ENCODE measurements around the gene TAC3. TPM values are rescaled to one million over a fixed set of nuclear protein-coding genes. Genes with fewer than 3 reads are reported as not detected.

Gene TAC3
- total RNA-seq, 6 experiments from 2014 or later: not detected

DNA sequence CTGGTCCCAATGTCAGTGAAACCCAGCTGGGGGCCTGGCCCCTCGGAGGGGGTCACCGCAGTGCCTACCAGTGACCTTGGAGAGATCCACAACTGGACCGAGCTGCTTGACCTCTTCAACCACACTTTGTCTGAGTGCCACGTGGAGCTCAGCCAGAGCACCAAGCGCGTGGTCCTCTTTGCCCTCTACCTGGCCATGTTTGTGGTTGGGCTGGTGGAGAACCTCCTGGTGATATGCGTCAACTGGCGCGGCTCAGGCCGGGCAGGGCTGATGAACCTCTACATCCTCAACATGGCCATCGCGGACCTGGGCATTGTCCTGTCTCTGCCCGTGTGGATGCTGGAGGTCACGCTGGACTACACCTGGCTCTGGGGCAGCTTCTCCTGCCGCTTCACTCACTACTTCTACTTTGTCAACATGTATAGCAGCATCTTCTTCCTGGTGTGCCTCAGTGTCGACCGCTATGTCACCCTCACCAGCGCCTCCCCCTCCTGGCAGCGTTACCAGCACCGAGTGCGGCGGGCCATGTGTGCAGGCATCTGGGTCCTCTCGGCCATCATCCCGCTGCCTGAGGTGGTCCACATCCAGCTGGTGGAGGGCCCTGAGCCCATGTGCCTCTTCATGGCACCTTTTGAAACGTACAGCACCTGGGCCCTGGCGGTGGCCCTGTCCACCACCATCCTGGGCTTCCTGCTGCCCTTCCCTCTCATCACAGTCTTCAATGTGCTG is 21.0 kb downstream of the TAC3 start:
- Mint-ChIP-seq H3K4me3 (no peak overlapping the region), H3K27me3 (ENCODE audit: insufficient read depth) (peaks cover 7% of the 10 kb centered on the region), H3K36me3 (ENCODE audit: low read depth) (peaks cover 4% of the 10 kb centered on the region; the same call in 1 of the 2 replicates), H3K27ac (no peak overlapping the region), H3K4me1 (ENCODE audit: low read depth) (peaks cover 24% of the 10 kb centered on the region), H3K9me3 (no peaks in the 10 kb centered on the region)
- no peak for DNase-seq
- TF ChIP-seq CTCF (IDR thresholded peaks at IDR 0.05): no peak

GRCh38 chr12:56994231-56994746 is 22.0 kb downstream of the TAC3 start:
- peaks cover 4% of the 10 kb centered on the region; the same call in 1 of the 2 replicates for H3K36me3 Mint-ChIP-seq (ENCODE audit: low read depth)
- no peak overlapping the region for H3K27ac Mint-ChIP-seq
- TF ChIP-seq CTCF (IDR thresholded peaks at IDR 0.05): no peak
- peaks cover 24% of the 10 kb centered on the region for H3K4me1 Mint-ChIP-seq (ENCODE audit: low read depth)
- DNase-seq: no peak
- no peaks in the 10 kb centered on the region for H3K9me3 Mint-ChIP-seq
- peaks cover 7% of the 10 kb centered on the region for H3K27me3 Mint-ChIP-seq (ENCODE audit: insufficient read depth)
- H3K4me3 Mint-ChIP-seq: no peak overlapping the region

GRCh38 chr12:56993346-56993745 is 23.0 kb downstream of the TAC3 start:
- peaks cover 2% of the 10 kb centered on the region; the same call in 1 of the 2 replicates for H3K36me3 Mint-ChIP-seq (ENCODE audit: low read depth)

DNA sequence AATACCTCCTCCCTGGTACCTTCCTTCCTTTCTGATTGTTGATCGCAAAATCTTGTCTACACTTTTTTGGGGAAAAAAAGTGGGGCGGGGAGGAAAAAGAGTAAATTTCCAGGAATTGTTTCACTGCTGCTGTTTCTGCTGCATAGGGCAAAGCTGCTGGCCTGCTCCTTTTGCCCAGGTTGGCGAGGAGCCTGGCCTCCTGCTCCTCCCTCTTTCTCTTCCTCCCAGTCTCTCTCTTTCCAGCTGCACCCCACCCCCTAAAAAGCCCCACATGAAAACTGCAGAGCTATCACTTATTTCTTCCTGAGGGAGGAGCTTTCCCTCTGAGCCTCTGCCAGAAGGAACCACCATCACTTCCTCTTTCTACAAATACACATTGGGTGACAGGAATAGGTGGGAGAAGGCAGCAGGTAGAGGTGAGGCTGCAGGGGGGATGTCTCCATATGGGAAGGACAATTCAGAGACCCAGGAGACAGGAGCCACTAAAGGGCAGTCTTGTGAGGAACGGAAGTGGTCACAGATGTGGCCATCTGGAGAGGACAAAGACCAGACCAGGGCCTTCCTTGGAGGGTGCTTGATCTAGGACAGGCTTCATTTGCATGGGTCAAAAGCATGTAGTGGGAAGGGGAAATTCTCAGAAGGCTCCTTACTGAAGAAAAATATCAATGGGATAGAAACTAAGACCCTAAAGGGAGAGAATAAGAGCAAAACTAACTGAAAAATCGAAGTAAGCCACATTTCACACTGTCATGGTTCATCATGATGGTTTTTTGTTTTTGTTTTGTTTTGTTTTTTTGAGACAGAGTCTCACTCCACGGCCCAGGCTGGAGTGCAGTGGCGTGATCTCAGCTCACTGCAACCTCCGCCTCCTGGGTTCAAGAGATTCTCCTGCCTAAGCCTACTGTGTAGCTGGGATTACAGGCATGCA is 24.7 kb downstream of the TAC3 start:
- Mint-ChIP-seq H3K9me3 (no peaks in the 10 kb centered on the region), H3K4me3 (no peak overlapping the region), H3K4me1 (ENCODE audit: low read depth) (peaks cover 36% of the 10 kb centered on the region), H3K27ac (no peak overlapping the region), H3K36me3 (ENCODE audit: low read depth) (no peaks in the 10 kb centered on the region; the same call in 1 of the 2 replicates), H3K27me3 (ENCODE audit: insufficient read depth) (peaks cover 10% of the 10 kb centered on the region)
- no peak for TF ChIP-seq CTCF (IDR thresholded peaks at IDR 0.05)
- no peak for DNase-seq

More at GRCh38 chr12:56993346-56993745, 23.0 kb downstream of the TAC3 start:
- Mint-ChIP-seq H3K27me3 (ENCODE audit: insufficient read depth) (peaks cover 5% of the 10 kb centered on the region), H3K9me3 (no peaks in the 10 kb centered on the region), H3K27ac (no peak overlapping the region), H3K4me1 (ENCODE audit: low read depth) (peaks cover 28% of the 10 kb centered on the region), H3K4me3 (no peak overlapping the region)
- no peak for TF ChIP-seq CTCF (IDR thresholded peaks at IDR 0.05)
- DNase-seq: no peak

DNA sequence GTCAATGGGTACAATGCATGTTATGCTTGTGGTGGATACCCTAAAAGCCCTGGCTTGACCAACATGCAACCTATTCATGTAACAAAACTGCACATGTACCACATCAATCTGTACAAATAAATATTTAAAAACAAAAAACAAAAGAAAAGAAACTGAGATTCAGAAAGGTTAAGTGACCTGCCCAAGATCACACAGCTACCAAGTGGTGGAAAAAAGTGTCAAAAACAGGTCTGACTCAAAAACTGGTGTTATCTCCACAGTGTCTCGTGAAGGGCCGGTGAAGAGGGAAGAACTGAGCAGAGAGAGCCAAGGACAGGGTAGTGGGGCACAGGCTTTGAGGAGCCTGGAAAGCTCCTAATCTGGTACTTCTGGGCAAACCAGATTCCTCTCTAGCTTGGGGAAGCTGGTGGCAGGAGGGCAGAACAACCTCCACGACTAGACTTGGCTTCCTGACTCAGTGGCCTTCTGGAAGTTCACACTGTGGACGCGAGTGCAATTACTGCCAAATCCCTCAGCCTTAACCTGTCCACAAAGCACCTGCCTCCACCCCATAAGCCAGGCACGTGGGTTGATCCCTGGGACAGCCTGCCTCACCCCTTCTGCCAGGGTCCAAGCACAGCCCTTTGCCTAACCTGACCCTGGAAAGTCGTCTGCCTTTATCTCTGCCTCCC is 25.5 kb downstream of the TAC3 start:
- H3K27ac Mint-ChIP-seq: no peak overlapping the region
- H3K4me3 Mint-ChIP-seq: no peak overlapping the region
- no peaks in the 10 kb centered on the region; the same call in 1 of the 2 replicates for H3K36me3 Mint-ChIP-seq (ENCODE audit: low read depth)
- no peak for TF ChIP-seq CTCF (IDR thresholded peaks at IDR 0.05)
- no peak for DNase-seq
- H3K27me3 Mint-ChIP-seq (ENCODE audit: insufficient read depth): peaks cover 10% of the 10 kb centered on the region
- peaks cover 41% of the 10 kb centered on the region for H3K4me1 Mint-ChIP-seq (ENCODE audit: low read depth)
- no peaks in the 10 kb centered on the region for H3K9me3 Mint-ChIP-seq

Measured in HFFc6 (cell line).